ENCODE measurements around the gene SMC3.
"Not testable (repeated sequence)": the region's sequence is repeated elsewhere in the genome, so short reads cannot be mapped to it uniquely, and the experiment has no call there.

SMC3 gene

GRCh38 chr10:110623316-110623715, 55.8 kb downstream of the SMC3 start:
- not testable (repeated sequence) for DNase-seq (ENCODE audit: low spot score)

GRCh38 chr10:110625356-110625894, 57.9 kb downstream of the SMC3 start:
- DNase-seq (ENCODE audit: low spot score): no peak

- no peak for DNase-seq (ENCODE audit: low spot score)
Observed at GRCh38 chr10:110625951-110626855, 58.7 kb downstream of the SMC3 start.

- no peak for DNase-seq (ENCODE audit: low spot score)
Observed at GRCh38 chr10:110628161-110628560, 60.7 kb downstream of the SMC3 start.

GRCh38 chr10:110629680-110630191, 62.2 kb downstream of the SMC3 start:
- peak; percentile 66 for DNase-seq (ENCODE audit: low spot score)

GRCh38 chr10:110631934-110632333, 64.4 kb downstream of the SMC3 start:
- DNase-seq (ENCODE audit: low spot score): no peak

GRCh38 chr10:110632591-110633215, 65.2 kb downstream of the SMC3 start:
- DNase-seq (ENCODE audit: low spot score): no peak

- DNase-seq (ENCODE audit: low spot score): peak; percentile 55
Observed at GRCh38 chr10:110634527-110635209, 67.2 kb downstream of the SMC3 start.

GRCh38 chr10:110636572-110636931, 69.1 kb downstream of the SMC3 start:
- no peak for DNase-seq (ENCODE audit: low spot score)

- no peak for DNase-seq (ENCODE audit: low spot score)
Observed at GRCh38 chr10:110636932-110637557, 69.5 kb downstream of the SMC3 start.

- DNase-seq (ENCODE audit: low spot score): peak; percentile 20
Observed at GRCh38 chr10:110637558-110638053, 70.1 kb downstream of the SMC3 start.

- no peak for DNase-seq (ENCODE audit: low spot score)
Observed at GRCh38 chr10:110638319-110638718, 70.8 kb downstream of the SMC3 start.

- not testable (repeated sequence) for DNase-seq (ENCODE audit: low spot score)
Observed at GRCh38 chr10:110639046-110639445, 71.6 kb downstream of the SMC3 start.

- DNase-seq (ENCODE audit: low spot score): not testable (repeated sequence)
Observed at GRCh38 chr10:110639858-110640257, 72.4 kb downstream of the SMC3 start.

- peak; percentile 68 for DNase-seq (ENCODE audit: low spot score)
Observed at GRCh38 chr10:110641256-110641655, 73.8 kb downstream of the SMC3 start.

- DNase-seq (ENCODE audit: low spot score): no peak
Observed at GRCh38 chr10:110642204-110643034, 74.9 kb downstream of the SMC3 start.

GRCh38 chr10:110643035-110643652, 75.6 kb downstream of the SMC3 start:
- DNase-seq (ENCODE audit: low spot score): no peak

- DNase-seq (ENCODE audit: low spot score): peak; percentile 28
Observed at GRCh38 chr10:110643653-110644597, 76.4 kb downstream of the SMC3 start, which contains the start of gene RBM20. Gene RBM20 (plus strand): TSS chr10:110644336. CDS start chr10:110644455, 119 bp downstream.
